Neuronal stem cell (in vitro differentiated cells): ENCODE measurements around the gene ARHGEF16.

ENCODE experiments used
- DNase-seq: peaks from one replicate; pipeline ENCODE4 v3.0.0-alpha.2; 2013; ENCODE audit warnings: low spot score
- H2AFZ ChIP-seq: one replicate; pipeline ENCODE4 v1.6.1; 2013; ENCODE audit warnings: mild to moderate bottlenecking, low read length, inconsistent platforms
- H2AK5ac ChIP-seq: 2 replicates; pipeline ENCODE4 v1.6.1; 2013; ENCODE audit warnings: low read depth, mild to moderate bottlenecking, inconsistent platforms, low read length, moderate library complexity, mixed read lengths
- H2BK120ac ChIP-seq: 2 replicates; pipeline ENCODE4 v1.6.1; 2013; ENCODE audit warnings: low read depth, mild to moderate bottlenecking, inconsistent platforms, low read length, moderate library complexity, mixed read lengths
- H2BK12ac ChIP-seq: one replicate; pipeline ENCODE4 v1.6.1; 2013; ENCODE audit warnings: low read length, inconsistent platforms
- H2BK15ac ChIP-seq: 2 replicates; pipeline ENCODE4 v1.6.1; 2013; ENCODE audit warnings: mild to moderate bottlenecking, low read length, inconsistent platforms, mixed read lengths
- H2BK5ac ChIP-seq: one replicate; pipeline ENCODE4 v1.6.1; 2013; ENCODE audit warnings: inconsistent platforms, mild to moderate bottlenecking, low read length, moderate library complexity
- H3K14ac ChIP-seq: one replicate; pipeline ENCODE4 v1.6.1; 2013; ENCODE audit warnings: low read length, inconsistent platforms
- H3K18ac ChIP-seq: 2 replicates; pipeline ENCODE4 v1.6.1; 2013; ENCODE audit warnings: low read length, inconsistent platforms
- H3K23ac ChIP-seq: 2 replicates; pipeline ENCODE4 v1.6.1; 2013; ENCODE audit warnings: low read depth, mild to moderate bottlenecking, mixed read lengths, low read length, inconsistent platforms; ENCODE audit not compliant: poor library complexity
- H3K27ac ChIP-seq: replicated peaks from 3 replicates; pipeline ENCODE4 v1.5.1; 2013; ENCODE audit warnings: low read length, inconsistent platforms
- H3K27me3 ChIP-seq, 3 experiments: 2 replicates each; pipeline ENCODE4 v1.6.1; 2013; ENCODE audit warnings: low read length in 3 of 3, mild to moderate bottlenecking in 2 of 3, inconsistent platforms in 1 of 3, low read depth in 1 of 3, mixed read lengths in 1 of 3, moderate library complexity in 1 of 3; ENCODE audit not compliant: control insufficient read depth in 3 of 3, insufficient read depth in 3 of 3
- H3K36me3 ChIP-seq, 2 donors: replicated peaks in 1 of 2; 2 replicates each; pipeline ENCODE4 v1.6.1; 2013; ENCODE audit warnings: low read length in 2 of 2; ENCODE audit not compliant: control insufficient read depth in 2 of 2, insufficient read depth in 2 of 2
- H3K4ac ChIP-seq: 2 replicates; pipeline ENCODE4 v1.6.1; 2013; ENCODE audit warnings: inconsistent platforms, mild to moderate bottlenecking, low read length, moderate library complexity
- H3K4me1 ChIP-seq, 2 donors: 1 replicate in 1 of 2; 2 replicates in 1 of 2; pipeline ENCODE4 v1.6.1; 2013; ENCODE audit warnings: low read length in 2 of 2, low read depth in 1 of 2; ENCODE audit not compliant: control insufficient read depth in 2 of 2, insufficient read depth in 1 of 2
- H3K4me2 ChIP-seq: one replicate; pipeline ENCODE4 v1.6.1; 2013; ENCODE audit warnings: mild to moderate bottlenecking, low read length, inconsistent platforms; ENCODE audit not compliant: insufficient read depth, poor library complexity, severe bottlenecking
- H3K4me3 ChIP-seq, 2 donors: 2 replicates each; pipeline ENCODE4 v1.5.1; 2013; ENCODE audit warnings: low read length in 2 of 2, mild to moderate bottlenecking in 2 of 2, inconsistent platforms in 1 of 2, moderate library complexity in 1 of 2
- H3K79me1 ChIP-seq: one replicate; pipeline ENCODE4 v1.6.1; 2013; ENCODE audit warnings: low read depth, mild to moderate bottlenecking, inconsistent platforms, low read length, moderate library complexity
- H3K9ac ChIP-seq: one replicate; pipeline ENCODE4 v1.6.1; 2013; ENCODE audit warnings: mild to moderate bottlenecking, low read depth, low read length, inconsistent platforms; ENCODE audit not compliant: poor library complexity
- H3K9me3 ChIP-seq, 2 donors: replicated peaks in 1 of 2; 2 replicates each; pipeline versions ENCODE3 to v1.6.1; 2013; ENCODE audit warnings: low read length in 2 of 2, mild to moderate bottlenecking in 2 of 2, inconsistent platforms in 1 of 2, low read depth in 1 of 2, mixed read lengths in 1 of 2, moderate library complexity in 1 of 2; ENCODE audit not compliant: control insufficient read depth in 2 of 2, insufficient read depth in 1 of 2
- H4K8ac ChIP-seq: one replicate; pipeline ENCODE4 v1.6.1; 2013; ENCODE audit warnings: low read depth, mild to moderate bottlenecking, inconsistent platforms, low read length, moderate library complexity
- H4K91ac ChIP-seq: one replicate; pipeline ENCODE4 v1.6.1; 2013; ENCODE audit warnings: low read length, low read depth, mild to moderate bottlenecking, inconsistent platforms; ENCODE audit not compliant: poor library complexity
- WGBS, 2 donors: extraction: QIAGEN DNeasy Blood & Tissue Kit; methylation state at CpG; one replicate each; pipeline ENCODE4 v1.1.7; 2013; ENCODE audit warnings: missing lambda C conversion rate in 2 of 2, mixed read lengths in 1 of 2; ENCODE audit not compliant: insufficient read length in 2 of 2, insufficient replicate concordance in 1 of 2; ENCODE audit errors: extremely low coverage in 2 of 2; 5-methylcytosine and 5-hydroxymethylcytosine counted together

The ARHGEF16 gene

GRCh38 chr1:3460672-3461131 lies 6.2 kb downstream of the ARHGEF16 start:
- Histone ChIP-seq H3K23ac (peak overlapping the region; percentile 40), H3K9ac (no peak overlapping the region), H4K8ac (no peak overlapping the region), H2AK5ac (peak overlapping the region; percentile 80), H2BK120ac (no peak overlapping the region), H2BK12ac (no peak overlapping the region), H3K4ac (no peak overlapping the region), H3K27ac (no peak overlapping the region), H3K36me3 (no peaks in the 10 kb centered on the region), H2AFZ (peak overlapping the region; percentile 5), H3K4me1 (peaks cover 7 to 30% of the 10 kb centered on the region in 2 donors), H3K79me1 (peaks cover 3% of the 10 kb centered on the region), H3K4me2 (no peak overlapping the region), H4K91ac (no peak overlapping the region), H2BK15ac (no peak overlapping the region), H3K9me3 (no peaks in the 10 kb centered on the region), H3K27me3 (peaks cover 0 to 1% (median 0%) of the 10 kb centered on the region in 3 experiments), H3K4me3 (no peak overlapping the region), H2BK5ac (no peak overlapping the region), H3K14ac (no peak overlapping the region), H3K18ac (no peak overlapping the region)
- no peak for DNase-seq
- WGBS, 2 donors: no CpG with 5 or more reads among the region's 14 CpGs

GRCh38 chr1:3461238-3461933 lies 6.9 kb downstream of the ARHGEF16 start:
- H3K14ac ChIP-seq: peak overlapping the region; percentile 11
- H3K9ac ChIP-seq: no peak overlapping the region
- no peak overlapping the region for H2BK120ac ChIP-seq
- no peaks in the 10 kb centered on the region for H3K27me3 ChIP-seq
- H4K91ac ChIP-seq: no peak overlapping the region
- no peak for DNase-seq
- no peak overlapping the region for H3K4ac ChIP-seq
- H2BK5ac ChIP-seq: no peak overlapping the region
- peaks cover 2% of the 10 kb centered on the region for H3K79me1 ChIP-seq
- H4K8ac ChIP-seq: no peak overlapping the region
- no peak overlapping the region for H3K27ac ChIP-seq
- no peaks in the 10 kb centered on the region for H3K9me3 ChIP-seq
- H3K4me3 ChIP-seq: no peak overlapping the region
- no peaks in the 10 kb centered on the region for H3K36me3 ChIP-seq
- peak overlapping the region; percentile 75 for H2BK15ac ChIP-seq
- H2AFZ ChIP-seq: no peak overlapping the region
- peaks cover 7 to 34% of the 10 kb centered on the region in 2 donors for H3K4me1 ChIP-seq
- H2BK12ac ChIP-seq: peak overlapping the region; percentile 97
- no CpG with 5 or more reads among the region's 30 CpGs for WGBS, 2 donors
- H3K4me2 ChIP-seq: no peak overlapping the region
- H2AK5ac ChIP-seq: peak overlapping the region; percentile 89
- no peak overlapping the region for H3K18ac ChIP-seq
- H3K23ac ChIP-seq: peak overlapping the region; percentile 22

GRCh38 chr1:3461934-3462275 lies 7.4 kb downstream of the ARHGEF16 start:
- Histone ChIP-seq H3K9me3 (no peaks in the 10 kb centered on the region), H3K9ac (no peak overlapping the region), H3K4me2 (no peak overlapping the region), H2BK15ac (peak overlapping the region; percentile 75), H2BK120ac (no peak overlapping the region), H3K4me3 (no peak overlapping the region), H3K27me3 (no peaks in the 10 kb centered on the region), H3K23ac (peak overlapping the region; percentile 22), H3K27ac (no peak overlapping the region), H2BK5ac (peak overlapping the region; percentile 53), H3K36me3 (no peaks in the 10 kb centered on the region), H4K91ac (no peak overlapping the region), H3K79me1 (peaks cover 2% of the 10 kb centered on the region), H2BK12ac (peak overlapping the region; percentile 97), H3K4me1 (peaks cover 7 to 34% of the 10 kb centered on the region in 2 donors), H3K4ac (peak overlapping the region; percentile 53), H3K18ac (peak overlapping the region; percentile 28), H4K8ac (no peak overlapping the region), H3K14ac (no peak overlapping the region), H2AFZ (no peak overlapping the region), H2AK5ac (peak overlapping the region; percentile 89)
- no peak for DNase-seq
- WGBS, 2 donors: no CpG with 5 or more reads among the region's 13 CpGs

- Histone ChIP-seq H2AK5ac (peak overlapping the region; percentile 89), H3K79me1 (peaks cover 2% of the 10 kb centered on the region), H3K9me3 (no peaks in the 10 kb centered on the region), H2BK15ac (peak overlapping the region; percentile 83), H4K8ac (no peak overlapping the region), H3K4me3 (no peak overlapping the region), H3K27me3 (no peaks in the 10 kb centered on the region), H2BK120ac (no peak overlapping the region), H3K27ac (no peak overlapping the region), H2BK12ac (peak overlapping the region; percentile 84), H3K4me2 (no peak overlapping the region), H3K18ac (peak overlapping the region; percentile 83), H3K4me1 (peaks cover 7 to 31% of the 10 kb centered on the region in 2 donors), H2BK5ac (peak overlapping the region; percentile 53), H3K14ac (peak overlapping the region; percentile 17), H4K91ac (no peak overlapping the region), H3K9ac (peak overlapping the region; percentile 60), H3K36me3 (no peaks in the 10 kb centered on the region), H3K23ac (peak overlapping the region; percentile 22), H3K4ac (peak overlapping the region; percentile 53), H2AFZ (no peak overlapping the region)
- no peak for DNase-seq
- no CpG with 5 or more reads among the region's 16 CpGs for whole genome bisulfite sequencing, 2 donors
Observed at GRCh38 chr1:3462356-3463012, 8.0 kb downstream of the ARHGEF16 start.
